WTC11 (cell line): ENCODE results near the gene WNT3A. TPM values are rescaled to one million over a fixed set of nuclear protein-coding genes. Genes with fewer than 3 reads are reported as not detected.

ENCODE experiments used
- ATAC-seq: fragments of 200-7000 bp; cut with Tn5 transposase; 2 replicates; pipeline ENCODE4 v1.10.0; 2021; ENCODE audit warnings: mild to moderate bottlenecking, moderate library complexity
- CTCF ChIA-PET: fragments of 300-600 bp; sonication (Branson Sonifier 250); formaldehyde crosslinking; loops from one replicate; lab custom pipeline; 2021; ENCODE audit warnings: antibody characterized with exemption; lab: Charles Lee
- POLR2A ChIA-PET: fragments of 350-600 bp; sonication (Branson Sonifier 250); formaldehyde crosslinking; loops from one replicate; lab custom pipeline; 2021; ENCODE audit warnings: antibody characterized with exemption; lab: Charles Lee
- DNase-seq: peaks from one replicate; pipeline ENCODE4 v3.0.0; 2021; ENCODE audit warnings: low spot score
- H3K27ac Mint-ChIP-seq: 2 replicates; pipeline ENCODE4 v1.8.0; 2021; ENCODE audit warnings: mixed read lengths
- H3K27me3 Mint-ChIP-seq: 2 replicates; pipeline ENCODE4 v1.8.0; 2021; ENCODE audit warnings: low read depth, mild to moderate bottlenecking, moderate library complexity, mixed read lengths
- H3K36me3 Mint-ChIP-seq: 2 replicates; pipeline ENCODE4 v1.8.0; 2021; ENCODE audit warnings: mixed read lengths
- H3K4me1 Mint-ChIP-seq: 2 replicates; pipeline ENCODE4 v1.8.0; 2022; ENCODE audit warnings: mixed read lengths
- H3K4me3 Mint-ChIP-seq: 2 replicates; pipeline ENCODE4 v1.8.0; 2021; ENCODE audit warnings: mild to moderate bottlenecking, moderate library complexity, mixed read lengths
- H3K9me3 Mint-ChIP-seq: 2 replicates; pipeline ENCODE4 v1.8.0; 2021; ENCODE audit warnings: mixed read lengths
- ELF4 ChIP-seq: sonication (generic); formaldehyde crosslinking; IDR thresholded peaks from 2 replicates; pipeline ENCODE4 v1.8.1; 2022; ENCODE audit warnings: low read depth, mild to moderate bottlenecking, moderate library complexity, missing genetic modification reagents
- FOXJ3 ChIP-seq: sonication (generic); formaldehyde crosslinking; IDR thresholded peaks from 2 replicates; pipeline ENCODE4 v1.9.0; 2021; ENCODE audit warnings: missing genetic modification reagents, mild to moderate bottlenecking, borderline replicate concordance
- MXD4 ChIP-seq: fragments of 250-450 bp; sonication (Bioruptor Pico); IDR thresholded peaks from 2 replicates; pipeline ENCODE4 v1.8.0; 2021; ENCODE audit warnings: mild to moderate bottlenecking, moderate library complexity, borderline replicate concordance
- MYBL2 ChIP-seq: sonication (generic); formaldehyde crosslinking; IDR thresholded peaks from 2 replicates; pipeline ENCODE4 v1.8.1; 2023; ENCODE audit warnings: mild to moderate bottlenecking, moderate library complexity, missing genetic modification reagents
- NFATC4 ChIP-seq: fragments of 250-450 bp; sonication (Bioruptor Pico); IDR thresholded peaks from 2 replicates; pipeline ENCODE4 v1.9.0; 2021; ENCODE audit warnings: mild to moderate bottlenecking
- NR3C1 ChIP-seq: sonication (generic); formaldehyde crosslinking; conservative IDR thresholded peaks from 2 replicates; pipeline ENCODE4 v1.8.1; 2023; ENCODE audit warnings: low read depth, mild to moderate bottlenecking, missing genetic modification reagents
- PREB ChIP-seq: sonication (generic); formaldehyde crosslinking; IDR thresholded peaks from 2 replicates; pipeline ENCODE4 v1.8.1; 2022; ENCODE audit warnings: mild to moderate bottlenecking, missing genetic modification reagents, moderate library complexity, borderline replicate concordance
- SMAD3 ChIP-seq: sonication (generic); formaldehyde crosslinking; IDR thresholded peaks from 2 replicates; pipeline ENCODE4 v1.8.0; 2022; ENCODE audit warnings: missing genetic modification reagents, mild to moderate bottlenecking, borderline replicate concordance
- SP1 ChIP-seq: sonication (generic); formaldehyde crosslinking; conservative IDR thresholded peaks from 2 replicates; pipeline ENCODE4 v1.8.1; 2022; ENCODE audit warnings: missing genetic modification reagents
- TCF7 ChIP-seq: sonication (generic); formaldehyde crosslinking; IDR thresholded peaks from 2 replicates; pipeline ENCODE4 v1.8.0; 2022; ENCODE audit warnings: mild to moderate bottlenecking, low read depth, missing genetic modification reagents, moderate library complexity
- ZBTB21 ChIP-seq: sonication (generic); formaldehyde crosslinking; IDR thresholded peaks from 2 replicates; pipeline ENCODE4 v1.8.1; 2023; ENCODE audit warnings: mild to moderate bottlenecking, missing genetic modification reagents, borderline replicate concordance
- ZMAT4 ChIP-seq: fragments of 250-450 bp; sonication (Bioruptor Pico); IDR thresholded peaks from 2 replicates; pipeline ENCODE4 v1.9.0; 2021; ENCODE audit warnings: mild to moderate bottlenecking
- ZNF232 ChIP-seq: sonication (generic); formaldehyde crosslinking; IDR thresholded peaks from 2 replicates; pipeline ENCODE4 v1.8.0; 2022; ENCODE audit warnings: mild to moderate bottlenecking, missing genetic modification reagents
- total RNA-seq: library from RNA; stranded (reverse); gene quantifications from 3 replicates; pipeline ENCODE4 v1.2.3, GENCODE V29; 2021
- TF ChIP-seq, protein P1 (sequence below): fragments of 250-450 bp; sonication (Bioruptor Pico); IDR thresholded peaks from 2 replicates; pipeline ENCODE4 v1.9.0; 2021; ENCODE audit warnings: mild to moderate bottlenecking, borderline replicate concordance
- TF ChIP-seq, protein P2 (sequence below): fragments of 250-450 bp; sonication (Bioruptor Pico); IDR thresholded peaks from 2 replicates; pipeline ENCODE4 v1.9.0; 2021; ENCODE audit warnings: mild to moderate bottlenecking
- TF ChIP-seq, protein P3 (sequence below): sonication (generic); formaldehyde crosslinking; IDR thresholded peaks from 2 replicates; pipeline ENCODE4 v1.8.1; 2022; ENCODE audit warnings: mild to moderate bottlenecking, moderate library complexity, missing genetic modification reagents
- TF ChIP-seq, protein P4 (sequence below): sonication (generic); formaldehyde crosslinking; IDR thresholded peaks from 2 replicates; pipeline ENCODE4 v1.8.1; 2022; ENCODE audit warnings: missing genetic modification reagents, borderline replicate concordance
- TF ChIP-seq, protein P5 (sequence below): sonication (generic); formaldehyde crosslinking; IDR thresholded peaks from 2 replicates; pipeline ENCODE4 v1.8.1; 2023; ENCODE audit warnings: mild to moderate bottlenecking, missing genetic modification reagents, moderate library complexity

WNT3A gene
- total RNA-seq, 1 experiment from 2014 or later: 0.17 TPM

- TF ChIP-seq PREB: no peak
- TF ChIP-seq SP1 (CRISPR knock-in tag): no peak
- TF ChIP-seq ELF4: no peak
- TF ChIP-seq, all 79 proteins: peak for 0
These were observed 69.0 kb downstream of the WNT3A start (continued) for GRCh38 chr1:228075801-228076271.

GRCh38 chr1:228076796-228077430 is 70.1 kb downstream of the WNT3A start:
- no peak for DNase-seq
- CTCF ChIA-PET: interaction anchor here (0.9 to 4.7 kb wide), 4 partner anchors 17 to 77 kb away, joined by 3 to 38 read pairs (median 6); no protein-coding TSS in a partner anchor
- H3K4me3 Mint-ChIP-seq: no peak overlapping the region
- no peak overlapping the region for H3K27ac Mint-ChIP-seq
- no peak for TF ChIP-seq NR3C1 (CRISPR knock-in tag)
- TF ChIP-seq, protein P1, sequence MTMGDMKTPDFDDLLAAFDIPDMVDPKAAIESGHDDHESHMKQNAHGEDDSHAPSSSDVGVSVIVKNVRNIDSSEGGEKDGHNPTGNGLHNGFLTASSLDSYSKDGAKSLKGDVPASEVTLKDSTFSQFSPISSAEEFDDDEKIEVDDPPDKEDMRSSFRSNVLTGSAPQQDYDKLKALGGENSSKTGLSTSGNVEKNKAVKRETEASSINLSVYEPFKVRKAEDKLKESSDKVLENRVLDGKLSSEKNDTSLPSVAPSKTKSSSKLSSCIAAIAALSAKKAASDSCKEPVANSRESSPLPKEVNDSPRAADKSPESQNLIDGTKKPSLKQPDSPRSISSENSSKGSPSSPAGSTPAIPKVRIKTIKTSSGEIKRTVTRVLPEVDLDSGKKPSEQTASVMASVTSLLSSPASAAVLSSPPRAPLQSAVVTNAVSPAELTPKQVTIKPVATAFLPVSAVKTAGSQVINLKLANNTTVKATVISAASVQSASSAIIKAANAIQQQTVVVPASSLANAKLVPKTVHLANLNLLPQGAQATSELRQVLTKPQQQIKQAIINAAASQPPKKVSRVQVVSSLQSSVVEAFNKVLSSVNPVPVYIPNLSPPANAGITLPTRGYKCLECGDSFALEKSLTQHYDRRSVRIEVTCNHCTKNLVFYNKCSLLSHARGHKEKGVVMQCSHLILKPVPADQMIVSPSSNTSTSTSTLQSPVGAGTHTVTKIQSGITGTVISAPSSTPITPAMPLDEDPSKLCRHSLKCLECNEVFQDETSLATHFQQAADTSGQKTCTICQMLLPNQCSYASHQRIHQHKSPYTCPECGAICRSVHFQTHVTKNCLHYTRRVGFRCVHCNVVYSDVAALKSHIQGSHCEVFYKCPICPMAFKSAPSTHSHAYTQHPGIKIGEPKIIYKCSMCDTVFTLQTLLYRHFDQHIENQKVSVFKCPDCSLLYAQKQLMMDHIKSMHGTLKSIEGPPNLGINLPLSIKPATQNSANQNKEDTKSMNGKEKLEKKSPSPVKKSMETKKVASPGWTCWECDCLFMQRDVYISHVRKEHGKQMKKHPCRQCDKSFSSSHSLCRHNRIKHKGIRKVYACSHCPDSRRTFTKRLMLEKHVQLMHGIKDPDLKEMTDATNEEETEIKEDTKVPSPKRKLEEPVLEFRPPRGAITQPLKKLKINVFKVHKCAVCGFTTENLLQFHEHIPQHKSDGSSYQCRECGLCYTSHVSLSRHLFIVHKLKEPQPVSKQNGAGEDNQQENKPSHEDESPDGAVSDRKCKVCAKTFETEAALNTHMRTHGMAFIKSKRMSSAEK: no peak
- TF ChIP-seq, all 79 proteins: peak for 0
- peaks cover 12% of the 10 kb centered on the region for H3K4me1 Mint-ChIP-seq
- POLR2A ChIA-PET: no interaction called here
- peaks cover 90% of the 10 kb centered on the region for H3K27me3 Mint-ChIP-seq
- H3K36me3 Mint-ChIP-seq: no peaks in the 10 kb centered on the region
- no peaks in the 10 kb centered on the region for H3K9me3 Mint-ChIP-seq
- ATAC-seq: no peak

- Mint-ChIP-seq H3K4me3 (no peak overlapping the region), H3K9me3 (no peaks in the 10 kb centered on the region), H3K27ac (no peak overlapping the region), H3K36me3 (no peaks in the 10 kb centered on the region), H3K4me1 (peaks cover 12% of the 10 kb centered on the region), H3K27me3 (peaks cover 82% of the 10 kb centered on the region)
- CTCF ChIA-PET: interaction anchor here (1.9 to 4.7 kb wide), 2 partner anchors 73 to 78 kb away, joined by 6 to 38 read pairs; no protein-coding TSS in a partner anchor
- no peak for DNase-seq
- POLR2A ChIA-PET: no interaction called here
- no peak for ATAC-seq
- TF ChIP-seq FOXJ3 (no peak), ZBTB21 (CRISPR knock-in tag) (no peak), TCF7 (CRISPR knock-in tag) (no peak), NR3C1 (CRISPR knock-in tag) (no peak), NFATC4 (CRISPR knock-in tag) (no peak), ZNF232 (CRISPR knock-in tag) (no peak), MYBL2 (CRISPR knock-in tag) (no peak), SMAD3 (no peak), MXD4 (CRISPR knock-in tag) (no peak), ZMAT4 (CRISPR knock-in tag) (no peak)
- TF ChIP-seq, protein P2, sequence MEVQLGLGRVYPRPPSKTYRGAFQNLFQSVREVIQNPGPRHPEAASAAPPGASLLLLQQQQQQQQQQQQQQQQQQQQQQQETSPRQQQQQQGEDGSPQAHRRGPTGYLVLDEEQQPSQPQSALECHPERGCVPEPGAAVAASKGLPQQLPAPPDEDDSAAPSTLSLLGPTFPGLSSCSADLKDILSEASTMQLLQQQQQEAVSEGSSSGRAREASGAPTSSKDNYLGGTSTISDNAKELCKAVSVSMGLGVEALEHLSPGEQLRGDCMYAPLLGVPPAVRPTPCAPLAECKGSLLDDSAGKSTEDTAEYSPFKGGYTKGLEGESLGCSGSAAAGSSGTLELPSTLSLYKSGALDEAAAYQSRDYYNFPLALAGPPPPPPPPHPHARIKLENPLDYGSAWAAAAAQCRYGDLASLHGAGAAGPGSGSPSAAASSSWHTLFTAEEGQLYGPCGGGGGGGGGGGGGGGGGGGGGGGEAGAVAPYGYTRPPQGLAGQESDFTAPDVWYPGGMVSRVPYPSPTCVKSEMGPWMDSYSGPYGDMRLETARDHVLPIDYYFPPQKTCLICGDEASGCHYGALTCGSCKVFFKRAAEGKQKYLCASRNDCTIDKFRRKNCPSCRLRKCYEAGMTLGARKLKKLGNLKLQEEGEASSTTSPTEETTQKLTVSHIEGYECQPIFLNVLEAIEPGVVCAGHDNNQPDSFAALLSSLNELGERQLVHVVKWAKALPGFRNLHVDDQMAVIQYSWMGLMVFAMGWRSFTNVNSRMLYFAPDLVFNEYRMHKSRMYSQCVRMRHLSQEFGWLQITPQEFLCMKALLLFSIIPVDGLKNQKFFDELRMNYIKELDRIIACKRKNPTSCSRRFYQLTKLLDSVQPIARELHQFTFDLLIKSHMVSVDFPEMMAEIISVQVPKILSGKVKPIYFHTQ (CRISPR knock-in tag): no peak
- TF ChIP-seq, protein P3, sequence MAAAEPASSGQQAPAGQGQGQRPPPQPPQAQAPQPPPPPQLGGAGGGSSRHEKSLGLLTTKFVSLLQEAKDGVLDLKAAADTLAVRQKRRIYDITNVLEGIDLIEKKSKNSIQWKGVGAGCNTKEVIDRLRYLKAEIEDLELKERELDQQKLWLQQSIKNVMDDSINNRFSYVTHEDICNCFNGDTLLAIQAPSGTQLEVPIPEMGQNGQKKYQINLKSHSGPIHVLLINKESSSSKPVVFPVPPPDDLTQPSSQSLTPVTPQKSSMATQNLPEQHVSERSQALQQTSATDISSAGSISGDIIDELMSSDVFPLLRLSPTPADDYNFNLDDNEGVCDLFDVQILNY (CRISPR knock-in tag): no peak
- TF ChIP-seq, protein P4, sequence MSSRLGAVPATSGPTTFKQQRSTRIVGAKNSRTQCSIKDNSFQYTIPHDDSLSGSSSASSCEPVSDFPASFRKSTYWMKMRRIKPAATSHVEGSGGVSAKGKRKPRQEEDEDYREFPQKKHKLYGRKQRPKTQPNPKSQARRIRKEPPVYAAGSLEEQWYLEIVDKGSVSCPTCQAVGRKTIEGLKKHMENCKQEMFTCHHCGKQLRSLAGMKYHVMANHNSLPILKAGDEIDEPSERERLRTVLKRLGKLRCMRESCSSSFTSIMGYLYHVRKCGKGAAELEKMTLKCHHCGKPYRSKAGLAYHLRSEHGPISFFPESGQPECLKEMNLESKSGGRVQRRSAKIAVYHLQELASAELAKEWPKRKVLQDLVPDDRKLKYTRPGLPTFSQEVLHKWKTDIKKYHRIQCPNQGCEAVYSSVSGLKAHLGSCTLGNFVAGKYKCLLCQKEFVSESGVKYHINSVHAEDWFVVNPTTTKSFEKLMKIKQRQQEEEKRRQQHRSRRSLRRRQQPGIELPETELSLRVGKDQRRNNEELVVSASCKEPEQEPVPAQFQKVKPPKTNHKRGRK (CRISPR knock-in tag): no peak
- TF ChIP-seq, protein P5, sequence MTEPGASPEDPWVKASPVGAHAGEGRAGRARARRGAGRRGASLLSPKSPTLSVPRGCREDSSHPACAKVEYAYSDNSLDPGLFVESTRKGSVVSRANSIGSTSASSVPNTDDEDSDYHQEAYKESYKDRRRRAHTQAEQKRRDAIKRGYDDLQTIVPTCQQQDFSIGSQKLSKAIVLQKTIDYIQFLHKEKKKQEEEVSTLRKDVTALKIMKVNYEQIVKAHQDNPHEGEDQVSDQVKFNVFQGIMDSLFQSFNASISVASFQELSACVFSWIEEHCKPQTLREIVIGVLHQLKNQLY (CRISPR knock-in tag): no peak
These were observed 71.0 kb downstream of the WNT3A start for GRCh38 chr1:228077565-228078330.
